AG04450 (cell line): Measurements from ENCODE around the gene SLC6A20. TPM values are rescaled to one million over a fixed set of nuclear protein-coding genes. Genes with fewer than 3 reads are reported as not detected.

Source experiments
- CTCF ChIA-PET: fragments of 300-600, 350-600 bp; formaldehyde crosslinking; extraction: SDS; loops from one replicate; lab custom pipeline; 2022; ENCODE audit warnings: antibody characterized with exemption, inconsistent platforms; lab: Charles Lee
- POLR2A ChIA-PET: fragments of 350-600 bp; formaldehyde crosslinking; extraction: SDS; loops from one replicate; lab custom pipeline; 2021; ENCODE audit warnings: antibody characterized with exemption, inconsistent platforms; lab: Yijun Ruan, JAX
- DNase-seq: peaks from one replicate; pipeline ENCODE4 v3.0.0-alpha.2; 2011; ENCODE audit warnings: low read depth, low spot score
- H3K27ac ChIP-seq: one replicate; pipeline ENCODE4 v1.5.1; 2012; ENCODE audit warnings: low read depth, low read length, control low read depth
- H3K27me3 ChIP-seq: one replicate; pipeline ENCODE4 v1.6.0; 2012; ENCODE audit warnings: low read length; ENCODE audit not compliant: control insufficient read depth, insufficient read depth
- H3K4me3 ChIP-seq: 2 replicates; pipeline ENCODE4 v1.5.1; 2011; ENCODE audit warnings: mild to moderate bottlenecking, low read depth, low read length, control low read depth
- H3K9me3 ChIP-seq: 2 replicates; pipeline ENCODE4 v1.5.1; 2012; ENCODE audit warnings: low read length; ENCODE audit not compliant: control insufficient read depth, insufficient read depth
- polyA plus RNA-seq: library from polyadenylated mRNA; depleted of rRNA; stranded (reverse); fragments of >200 nt; gene quantifications from 2 replicates; pipeline ENCODE4 v1.2.3, GENCODE V29; 2011
- TF ChIP-seq, protein P1 (sequence below): IDR thresholded peaks from 2 replicates; pipeline ENCODE4 v1.5.1; 2011; ENCODE audit warnings: low read depth, low read length, control low read depth, inconsistent platforms

SLC6A20 gene
- polyA plus RNA-seq, 1 experiment, result not detected

DNA sequence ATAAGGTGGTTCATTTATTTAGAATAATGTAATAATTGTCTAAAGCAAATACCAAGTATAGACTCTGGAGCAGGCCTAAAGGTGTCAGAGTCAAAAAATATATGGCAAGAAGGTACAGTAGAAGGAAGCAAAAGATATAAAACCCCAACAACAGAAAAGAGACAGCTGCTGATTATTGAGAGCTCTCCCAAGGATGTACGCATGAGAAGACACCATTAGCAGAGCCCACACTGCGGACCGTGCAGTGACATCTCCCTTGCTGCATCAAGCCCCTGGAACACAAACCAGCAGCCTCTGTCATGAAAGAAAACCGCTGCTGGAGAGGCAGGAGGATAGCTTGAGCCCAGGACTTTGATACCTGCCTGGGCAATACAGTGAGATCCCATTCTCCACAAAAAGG lies 18.0 kb upstream of the SLC6A20 start:
- Histone ChIP-seq H3K27me3 (peaks cover 11% of the 10 kb centered on the region), H3K9me3 (peaks cover 6% of the 10 kb centered on the region), H3K27ac (no peak overlapping the region), H3K4me3 (no peak overlapping the region)
- CTCF ChIA-PET, result no interaction called here
- no peak for DNase-seq
- TF ChIP-seq, protein P1, sequence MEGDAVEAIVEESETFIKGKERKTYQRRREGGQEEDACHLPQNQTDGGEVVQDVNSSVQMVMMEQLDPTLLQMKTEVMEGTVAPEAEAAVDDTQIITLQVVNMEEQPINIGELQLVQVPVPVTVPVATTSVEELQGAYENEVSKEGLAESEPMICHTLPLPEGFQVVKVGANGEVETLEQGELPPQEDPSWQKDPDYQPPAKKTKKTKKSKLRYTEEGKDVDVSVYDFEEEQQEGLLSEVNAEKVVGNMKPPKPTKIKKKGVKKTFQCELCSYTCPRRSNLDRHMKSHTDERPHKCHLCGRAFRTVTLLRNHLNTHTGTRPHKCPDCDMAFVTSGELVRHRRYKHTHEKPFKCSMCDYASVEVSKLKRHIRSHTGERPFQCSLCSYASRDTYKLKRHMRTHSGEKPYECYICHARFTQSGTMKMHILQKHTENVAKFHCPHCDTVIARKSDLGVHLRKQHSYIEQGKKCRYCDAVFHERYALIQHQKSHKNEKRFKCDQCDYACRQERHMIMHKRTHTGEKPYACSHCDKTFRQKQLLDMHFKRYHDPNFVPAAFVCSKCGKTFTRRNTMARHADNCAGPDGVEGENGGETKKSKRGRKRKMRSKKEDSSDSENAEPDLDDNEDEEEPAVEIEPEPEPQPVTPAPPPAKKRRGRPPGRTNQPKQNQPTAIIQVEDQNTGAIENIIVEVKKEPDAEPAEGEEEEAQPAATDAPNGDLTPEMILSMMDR, result no peak
- POLR2A ChIA-PET, result no interaction called here

DNA sequence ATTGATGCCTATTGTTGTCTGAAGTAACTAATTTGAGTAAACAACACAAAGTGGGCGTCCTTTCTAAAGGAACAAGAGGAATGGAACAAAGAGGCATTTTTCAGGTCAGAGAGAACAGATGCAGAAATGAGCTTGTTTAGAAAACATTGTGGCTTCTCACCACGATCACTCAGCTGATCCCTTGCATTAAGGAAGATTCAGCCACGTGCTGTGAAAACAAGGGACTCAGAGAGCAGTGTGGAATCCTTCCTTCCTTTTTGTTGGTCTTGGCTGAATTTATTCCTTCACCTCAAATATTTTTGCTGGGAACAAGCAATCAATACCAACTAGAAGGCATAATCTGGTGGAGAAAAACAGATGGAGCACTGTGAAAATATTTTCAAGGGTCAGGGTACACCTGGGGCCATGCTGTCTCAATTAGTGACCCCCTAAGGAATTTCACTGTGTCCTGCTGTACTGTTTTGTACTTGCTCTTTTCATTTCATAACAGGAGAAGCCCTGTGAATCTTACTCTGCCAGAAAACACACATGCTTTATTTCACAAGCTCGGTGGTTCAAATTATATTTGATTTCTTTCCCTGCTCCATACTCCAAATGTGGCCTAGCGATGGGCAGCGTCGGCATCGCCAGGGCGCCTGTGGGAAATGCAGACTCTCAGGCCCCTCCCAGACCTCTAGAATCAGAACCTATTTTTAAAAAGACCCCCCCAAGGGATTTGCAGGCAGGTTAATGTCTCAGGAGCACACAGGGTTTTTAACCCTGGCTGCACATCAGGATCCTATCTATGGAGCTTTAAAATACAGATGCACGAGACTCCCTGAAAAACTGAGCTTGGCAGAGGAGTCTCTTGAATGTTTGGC lies 11.6 kb upstream of the SLC6A20 start:
- TF ChIP-seq, protein P1, result no peak
- no peak overlapping the region for H3K4me3 ChIP-seq
- H3K27me3 ChIP-seq, result peaks cover 9% of the 10 kb centered on the region
- no peak for DNase-seq
- POLR2A ChIA-PET, result no interaction called here
- H3K9me3 ChIP-seq, result no peaks in the 10 kb centered on the region
- CTCF ChIA-PET, result interaction anchor here (1.3 kb wide), 1 partner anchor 46 kb away, joined by 3 read pairs; no protein-coding TSS in a partner anchor
- no peak overlapping the region for H3K27ac ChIP-seq

DNA sequence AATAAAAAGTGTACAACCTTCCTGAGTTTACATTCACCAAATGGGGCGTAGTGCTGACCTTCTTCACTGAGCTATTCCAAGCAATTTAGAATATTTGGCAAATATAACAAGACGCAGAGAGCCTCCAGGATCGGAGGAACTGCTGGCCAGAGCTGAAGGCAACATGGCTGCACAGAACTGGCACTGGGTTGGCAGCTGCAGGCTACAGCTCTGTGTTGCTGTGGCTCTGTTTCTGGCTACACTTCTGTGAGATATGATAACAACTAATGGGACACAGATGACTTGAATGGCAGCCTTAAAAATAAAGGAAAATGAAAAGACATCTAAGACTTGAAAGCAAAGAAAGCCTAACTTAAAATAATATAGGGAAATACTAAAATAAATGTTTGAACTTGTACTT lies 10.8 kb upstream of the SLC6A20 start:
- Histone ChIP-seq H3K4me3 (no peak overlapping the region), H3K27ac (no peak overlapping the region), H3K27me3 (peaks cover 11% of the 10 kb centered on the region), H3K9me3 (no peaks in the 10 kb centered on the region)
- POLR2A ChIA-PET, result no interaction called here
- no peak for DNase-seq
- CTCF ChIA-PET, result no interaction called here
- TF ChIP-seq, protein P1, result no peak

DNA sequence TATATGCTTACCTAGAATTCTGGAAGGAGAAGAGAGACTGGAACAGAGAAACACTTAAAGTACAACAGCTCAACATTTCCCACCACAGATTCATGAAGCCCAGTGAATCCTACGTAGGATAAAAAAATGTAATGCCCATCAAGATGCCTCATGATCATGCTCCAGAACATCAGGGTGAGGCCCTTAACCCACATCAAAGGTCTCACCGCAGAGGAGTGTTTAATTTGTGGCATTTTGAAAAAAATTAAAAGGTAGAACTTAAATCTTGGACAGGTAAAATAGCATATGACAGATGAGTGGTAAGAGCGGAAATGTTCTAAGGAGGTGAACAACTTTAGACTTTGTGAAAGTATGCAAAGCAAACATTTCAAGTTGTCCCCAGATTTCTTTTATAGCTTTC lies 9.7 kb upstream of the SLC6A20 start:
- CTCF ChIA-PET, result no interaction called here

More for the DNA sequence above, 9.7 kb upstream of the SLC6A20 start:
- DNase-seq, result no peak
- TF ChIP-seq, protein P1, result no peak
- no peak overlapping the region for H3K27ac ChIP-seq
- H3K9me3 ChIP-seq, result no peaks in the 10 kb centered on the region
- H3K27me3 ChIP-seq, result peaks cover 14% of the 10 kb centered on the region
- H3K4me3 ChIP-seq, result no peak overlapping the region
- POLR2A ChIA-PET, result no interaction called here
